GM12878 (cell line): ENCODE measurements around the gene STAT4. TPM values are rescaled to one million over a fixed set of nuclear protein-coding genes. Genes with fewer than 3 reads are reported as not detected.

Experiments used
- ATAC-seq: fragments of 200-7000 bp; cut with Tn5 transposase; 3 replicates; pipeline ENCODE4 v1.9.1; 2020; ENCODE audit warnings: mild to moderate bottlenecking, moderate library complexity
- BruUV-seq: library from RNA; stranded (reverse); fragments of 400-500 nt; replicated peaks from 2 replicates; lab custom pipeline; 2021; lab: Mats Ljungman, UMichigan
- CTCF ChIA-PET: fragments of 300-600 bp; sonication (Branson Sonifier 250); formaldehyde crosslinking; extraction: SDS; loops from one replicate; lab custom pipeline; 2021; ENCODE audit warnings: inconsistent platforms; lab: Yijun Ruan, JAX
- POLR2A ChIA-PET: fragments of 350-600 bp; formaldehyde crosslinking; extraction: SDS; loops from one replicate; lab custom pipeline; 2021; ENCODE audit warnings: inconsistent platforms; lab: Charles Lee
- RAD21 ChIA-PET: fragments of 300-600 bp; sonication (Branson Sonifier 250); formaldehyde crosslinking; loops from one replicate; lab custom pipeline; 2023; ENCODE audit warnings: antibody characterized with exemption; ENCODE audit not compliant: unreplicated experiment; lab: Charles Lee
- SMC1A ChIA-PET: fragments of 300-600 bp; sonication (Branson Sonifier 250); formaldehyde crosslinking; loops from one replicate; lab custom pipeline; 2023; ENCODE audit not compliant: unreplicated experiment, uncharacterized antibody; lab: Charles Lee
- DNase-seq: peaks from one replicate; pipeline ENCODE4 v3.0.0-alpha.2; 2011; ENCODE audit warnings: low read depth, low spot score
- FAIRE-seq: peaks from 3 replicates; lab custom pipeline; 2011; peaks lifted over from hg19 to GRCh38; lab: Jason Lieb, UNC
- H2AFZ ChIP-seq: 2 replicates; pipeline ENCODE4 v1.6.0; 2011; ENCODE audit warnings: low read depth, low read length, control low read depth; ENCODE audit not compliant: control insufficient read depth
- H3K27ac ChIP-seq: 2 replicates; pipeline ENCODE4 v1.5.1; 2011; ENCODE audit warnings: control low read depth; ENCODE audit not compliant: control insufficient read depth, insufficient read depth
- H3K27me3 ChIP-seq, 2 experiments: replicated peaks in 1 of 2; 2 replicates each; pipeline versions ENCODE4 v1.6.0 to v1.6.1; 2011; ENCODE audit warnings: low read length in 1 of 2; ENCODE audit not compliant: control insufficient read depth in 2 of 2, insufficient read depth in 2 of 2
- H3K36me3 ChIP-seq, 2 experiments: 2 replicates each; pipeline ENCODE4 v1.5.1; 2011; ENCODE audit warnings: low read length in 1 of 2; ENCODE audit not compliant: control insufficient read depth in 2 of 2, insufficient read depth in 2 of 2
- H3K4me1 ChIP-seq: 2 replicates; pipeline ENCODE4 v1.6.1; 2011; ENCODE audit warnings: mild to moderate bottlenecking, low read length, moderate library complexity, mixed read lengths; ENCODE audit not compliant: control insufficient read depth, insufficient read depth
- H3K4me2 ChIP-seq: 2 replicates; pipeline ENCODE4 v1.6.0; 2011; ENCODE audit warnings: control low read depth; ENCODE audit not compliant: control insufficient read depth, insufficient read depth
- H3K4me3 ChIP-seq: fragments of 200-600 bp; sonication (generic); 2 replicates; pipeline ENCODE4 v1.5.1; 2016
- H3K79me2 ChIP-seq: 2 replicates; pipeline ENCODE4 v1.6.0; 2011; ENCODE audit warnings: low read length; ENCODE audit not compliant: control insufficient read depth, insufficient read depth
- H3K9ac ChIP-seq: 2 replicates; pipeline ENCODE4 v1.8.0; 2011; ENCODE audit warnings: low read length, control low read depth, mixed read lengths; ENCODE audit not compliant: control insufficient read depth, insufficient read depth
- H3K9me3 ChIP-seq: replicated peaks from 3 replicates; pipeline ENCODE4 v1.5.1; 2011; ENCODE audit warnings: mild to moderate bottlenecking, low read length; ENCODE audit not compliant: control insufficient read depth, insufficient read depth
- H4K20me1 ChIP-seq: 2 replicates; pipeline ENCODE4 v1.6.0; 2011; ENCODE audit not compliant: control insufficient read depth, insufficient read depth
- E2F8 ChIP-seq: fragments of 450-650 bp; IDR thresholded peaks from 2 replicates; pipeline ENCODE4 v1.6.1; 2018; ENCODE audit warnings: mild to moderate bottlenecking, low read depth, moderate library complexity; ENCODE audit not compliant: partially characterized antibody
- NR2C1 ChIP-seq: fragments of 450-650 bp; IDR thresholded peaks from 2 replicates; pipeline ENCODE4 v1.6.1; 2017; ENCODE audit warnings: antibody characterized with exemption, mild to moderate bottlenecking, moderate library complexity
- POLR2A ChIP-seq: IDR thresholded peaks from 2 replicates; pipeline ENCODE4 v1.6.1; 2011; ENCODE audit warnings: low read depth, mild to moderate bottlenecking, low read length
- POLR2AphosphoS5 ChIP-seq: IDR thresholded peaks from 2 replicates; pipeline ENCODE4 v1.6.1; 2011; ENCODE audit warnings: mild to moderate bottlenecking, low read length, inconsistent platforms
- RUNX3 ChIP-seq: IDR thresholded peaks from 2 replicates; pipeline ENCODE4 v1.6.1; 2012; ENCODE audit warnings: low read length, inconsistent platforms
- SMAD1 ChIP-seq: fragments of 450-650 bp; IDR thresholded peaks from 2 replicates; pipeline ENCODE4 v1.6.1; 2018; ENCODE audit warnings: mild to moderate bottlenecking, low read depth; ENCODE audit not compliant: partially characterized antibody
- WGBS: methylation state at CpG from one replicate; pipeline ENCODE4 v1.1.6; 2016; ENCODE audit warnings: low lambda C conversion rate; ENCODE audit not compliant: insufficient replicate concordance, insufficient coverage; ENCODE audit errors: missing lambda C conversion rate; 5-methylcytosine and 5-hydroxymethylcytosine counted together
- in situ Hi-C: fragments of 300-500 bp; cut with MboI; formaldehyde crosslinking; loops from 9 replicates; pipeline ENCODE4 v1.14.3; 2018; ENCODE audit warnings: mixed read lengths
- intact Hi-C: fragments of 100-400 bp; cut with micrococcal nuclease; formaldehyde crosslinking; loops from one replicate; pipeline ENCODE4 v1.14.2; 2022; ENCODE audit not compliant: unreplicated experiment
- polyA plus RNA-seq, 11 experiments: library from polyadenylated mRNA; depleted of rRNA in 4 of 11; unstranded in 6 of 11; stranded (reverse) in 5 of 11; fragments of >200 nt; fragmentation: Nextera tagmentation in 4 of 11; fragmentation: Illumina TruSeq in 1 of 11; extraction: Ambion mirVana in 4 of 11; extraction: Trizol in 1 of 11; gene quantifications; 1 replicate in 1 of 11; 2 replicates in 10 of 11; pipeline versions ENCODE4 v1.2.1 to v1.2.3, GENCODE V29; 2011 to 2016; ENCODE audit warnings: inconsistent platforms in 2 of 11, missing spikeins in 2 of 11, low read depth in 1 of 11
- total RNA-seq, 4 experiments: library from RNA; depleted of rRNA in 3 of 4; stranded (reverse); fragments of >200 nt in 3 of 4; fragmentation: Illumina TruSeq in 1 of 4; extraction: Trizol in 1 of 4; gene quantifications; 2 replicates each; pipeline versions ENCODE4 v1.2.1 to v1.2.3, GENCODE V29; 2013 to 2021

STAT4 gene
- total and polyA plus RNA-seq, 10 of the 15 experiments (the other 5 are each of a cell fraction or from before 2014, with no cell fraction given): 3.1 to 9.3 (median 7.1) TPM

DNA sequence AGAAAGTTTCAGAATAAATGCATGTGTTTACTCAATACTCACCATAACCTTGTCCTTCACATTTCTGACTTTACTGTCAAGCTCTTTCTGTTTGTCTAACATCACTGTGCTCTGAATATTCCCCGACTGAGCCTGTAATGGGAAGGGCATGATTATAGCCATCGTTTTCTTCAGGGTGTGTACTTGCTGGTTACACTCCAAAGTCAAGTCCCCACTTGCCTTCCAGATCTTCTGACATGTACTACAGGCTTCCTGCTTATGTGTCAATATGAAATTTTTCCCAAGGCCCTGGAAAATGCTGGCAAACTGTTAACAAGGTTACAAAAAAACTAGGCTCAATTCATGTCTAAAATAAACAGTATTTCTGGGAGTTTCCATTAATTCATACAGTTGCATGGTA is 149.8 kb downstream of the STAT4 start:
- RAD21 ChIA-PET: no interaction called here
- no TSS peak for BruUV-seq
- H3K4me3 ChIP-seq: no peak overlapping the region
- no peak overlapping the region for H2AFZ ChIP-seq
- intact Hi-C loops: no loop called here
- in situ Hi-C loops: no loop called here
- no peaks in the 10 kb centered on the region for H3K27me3 ChIP-seq
- H4K20me1 ChIP-seq: peaks cover 28% of the 10 kb centered on the region
- peaks cover 28% of the 10 kb centered on the region for H3K79me2 ChIP-seq
- ATAC-seq: no peak
- H3K4me2 ChIP-seq: no peak overlapping the region
- WGBS: 55% methylated on average over 2 of the region's 2 CpGs
- no peak for DNase-seq
- TF ChIP-seq E2F8 (no peak), RUNX3 (no peak), SMAD1 (no peak), POLR2A (peak; percentile 60; the same call in 1 of the 2 replicates), NR2C1 (no peak), POLR2AphosphoS5 (peak; percentile 6; the same call in 1 of the 2 replicates)
- H3K27ac ChIP-seq: no peak overlapping the region
- H3K36me3 ChIP-seq: peaks cover 41 to 84% of the 10 kb centered on the region in 2 experiments
- POLR2A ChIA-PET: interaction anchor here (0.6 to 1.1 kb wide), 4 partner anchors 11 to 147 kb away, joined by 3 to 10 read pairs (median 5); no protein-coding TSS in a partner anchor
- H3K9me3 ChIP-seq: peaks cover 24% of the 10 kb centered on the region
- no peak overlapping the region for H3K9ac ChIP-seq
- no peak for FAIRE-seq
- CTCF ChIA-PET: interaction anchor here (1.5 kb wide), 1 partner anchor 10 kb away, joined by 4 read pairs; no protein-coding TSS in a partner anchor
- peaks cover 2% of the 10 kb centered on the region; the same call in 1 of the 2 replicates for H3K4me1 ChIP-seq
- SMC1A ChIA-PET: interaction anchor here (0.9 to 2.0 kb wide), 3 partner anchors 26 to 38 kb away, joined by 3 to 5 read pairs (median 5); no protein-coding TSS in a partner anchor
